Uterus (tissue), 4 donors: ENCODE measurements around the gene UBE2H. TPM values are rescaled to one million over a fixed set of nuclear protein-coding genes. Genes with fewer than 3 reads are reported as not detected.

Experiments
- DNase-seq, 2 donors: peaks; one replicate each; pipeline ENCODE4 v3.0.0-alpha.2; 2019 to 2020
- H3K27ac ChIP-seq, 2 donors: fragments of 200-600 bp; sonication (generic); 1 replicate in 1 of 2; 2 replicates in 1 of 2; pipeline ENCODE4 v1.5.1; 2016 to 2018
- H3K27me3 ChIP-seq, 2 donors: fragments of 200-600 bp; sonication (generic); one replicate each; pipeline ENCODE4 v1.5.1; 2018 to 2019; ENCODE audit warnings: control low read depth in 1 of 2
- H3K36me3 ChIP-seq, 2 donors: fragments of 200-600 bp; sonication (generic); one replicate each; pipeline ENCODE4 v1.5.1; 2019; ENCODE audit warnings: control low read depth in 1 of 2
- H3K4me1 ChIP-seq, 2 donors: fragments of 200-600 bp; sonication (generic); one replicate each; pipeline ENCODE4 v1.5.1; 2018 to 2019; ENCODE audit warnings: control low read depth in 1 of 2
- H3K4me3 ChIP-seq, 2 donors: fragments of 200-600 bp; sonication (generic); 1 replicate in 1 of 2; 2 replicates in 1 of 2; pipeline ENCODE4 v1.5.1; 2018 to 2019; ENCODE audit warnings: mild to moderate bottlenecking in 1 of 2
- H3K9me3 ChIP-seq, 2 donors: fragments of 200-600 bp; sonication (generic); one replicate each; pipeline ENCODE4 v1.5.1; 2019; ENCODE audit warnings: control low read depth in 1 of 2
- CTCF ChIP-seq, 4 experiments: fragments of 200-600 bp in 2 of 4; fragments of 450-650 bp in 2 of 4; sonication (generic) in 2 of 4; IDR thresholded peaks; one replicate each; pipeline ENCODE4 v1.5.1; 2016 to 2019; ENCODE audit warnings: antibody characterized with exemption in 4 of 4, mild to moderate bottlenecking in 2 of 4, moderate library complexity in 1 of 4
- POLR2A ChIP-seq, 2 donors: fragments of 450-650 bp; IDR thresholded peaks; one replicate each; pipeline ENCODE4 v1.6.1; 2016; ENCODE audit warnings: antibody characterized with exemption in 2 of 2, mild to moderate bottlenecking in 1 of 2, moderate library complexity in 1 of 2
- intact Hi-C: fragments of 100-400 bp; cut with DNase I; formaldehyde crosslinking; loops from one replicate; pipeline ENCODE4 v1.15.1; 2023; ENCODE audit warnings: low total_unique reads
- total RNA-seq, 4 donors: library from RNA; depleted of rRNA in 3 of 4; stranded (reverse); fragments of >200 nt in 3 of 4; gene quantifications; one replicate each; pipeline versions ENCODE4 v1.1.0 to v1.2.4, GENCODE V29; 2014 to 2023
- donor health status: DM: yes; HTN: yes; CAD: no.

Gene UBE2H
- total RNA-seq, 4 donors from 2014 or later = 35.4 to 99.8 (median 53.1) TPM

GRCh38 chr7:129990403-129991192, 37.8 kb upstream of the UBE2H start:
- no peaks in the 10 kb centered on the region for H3K4me1 ChIP-seq
- no peak for DNase-seq
- H3K4me3 ChIP-seq = no peak overlapping the region
- H3K9me3 ChIP-seq = no peaks in the 10 kb centered on the region
- no peak for TF ChIP-seq POLR2A (IDR thresholded peaks at IDR 0.05)
- no peak for TF ChIP-seq CTCF (IDR thresholded peaks at IDR 0.05)
- no peak overlapping the region for H3K27ac ChIP-seq
- intact Hi-C loops = no loop called here
- no peaks in the 10 kb centered on the region for H3K27me3 ChIP-seq
- H3K36me3 ChIP-seq = no peaks in the 10 kb centered on the region

GRCh38 chr7:129989466-129989865, 36.7 kb upstream of the UBE2H start:
- no peaks in the 10 kb centered on the region for H3K9me3 ChIP-seq
- intact Hi-C loops = no loop called here
- TF ChIP-seq POLR2A (IDR thresholded peaks at IDR 0.05) (no peak), CTCF (IDR thresholded peaks at IDR 0.05) (no peak)

GRCh38 chr7:129986600-129986999, 33.8 kb upstream of the UBE2H start:
- Histone ChIP-seq H3K27ac (no peak overlapping the region), H3K27me3 (no peaks in the 10 kb centered on the region), H3K36me3 (no peaks in the 10 kb centered on the region), H3K4me1 (no peaks in the 10 kb centered on the region), H3K9me3 (no peaks in the 10 kb centered on the region), H3K4me3 (no peak overlapping the region)
- DNase-seq = no peak
- TF ChIP-seq CTCF (IDR thresholded peaks at IDR 0.05) (no peak), POLR2A (IDR thresholded peaks at IDR 0.05) (no peak)
- intact Hi-C loops = no loop called here

More at GRCh38 chr7:129989466-129989865, 36.7 kb upstream of the UBE2H start:
- DNase-seq = no peak
- no peak overlapping the region for H3K4me3 ChIP-seq
- no peak overlapping the region for H3K27ac ChIP-seq
- H3K27me3 ChIP-seq = no peaks in the 10 kb centered on the region
- H3K36me3 ChIP-seq = no peaks in the 10 kb centered on the region
- no peaks in the 10 kb centered on the region for H3K4me1 ChIP-seq

GRCh38 chr7:129980667-129981066, 27.9 kb upstream of the UBE2H start:
- DNase-seq = no peak
- Histone ChIP-seq H3K9me3 (no peaks in the 10 kb centered on the region), H3K27me3 (no peaks in the 10 kb centered on the region), H3K36me3 (no peaks in the 10 kb centered on the region), H3K4me1 (no peaks in the 10 kb centered on the region), H3K4me3 (no peak overlapping the region), H3K27ac (no peak overlapping the region)
- intact Hi-C loops = no loop called here
- no peak for TF ChIP-seq CTCF (IDR thresholded peaks at IDR 0.05)
- no peak for TF ChIP-seq POLR2A (IDR thresholded peaks at IDR 0.05)

GRCh38 chr7:129975309-129975708, 22.5 kb upstream of the UBE2H start:
- intact Hi-C loops = no loop called here
- H3K27ac ChIP-seq = no peak overlapping the region

More at GRCh38 chr7:129975309-129975708, 22.5 kb upstream of the UBE2H start:
- Histone ChIP-seq H3K4me1 (no peaks in the 10 kb centered on the region), H3K27me3 (no peaks in the 10 kb centered on the region), H3K9me3 (no peaks in the 10 kb centered on the region), H3K4me3 (no peak overlapping the region), H3K36me3 (no peaks in the 10 kb centered on the region)
- DNase-seq = no peak
- no peak for TF ChIP-seq POLR2A (IDR thresholded peaks at IDR 0.05)
- TF ChIP-seq CTCF (IDR thresholded peaks at IDR 0.05) = no peak
